GM19397 (cell line): ENCODE measurements around the gene MYBBP1A.
"Not testable (repeated sequence)": the region's sequence is repeated elsewhere in the genome, so short reads cannot be mapped to it uniquely, and the experiment has no call there.

Source experiments
- ATAC-seq: cut with Tn5 transposase; IDR thresholded peaks from one replicate; pipeline ENCODE4 v1.9.1; 2021; ENCODE audit warnings: mild to moderate bottlenecking, moderate library complexity; ENCODE audit not compliant: unreplicated experiment

MYBBP1A gene

DNA sequence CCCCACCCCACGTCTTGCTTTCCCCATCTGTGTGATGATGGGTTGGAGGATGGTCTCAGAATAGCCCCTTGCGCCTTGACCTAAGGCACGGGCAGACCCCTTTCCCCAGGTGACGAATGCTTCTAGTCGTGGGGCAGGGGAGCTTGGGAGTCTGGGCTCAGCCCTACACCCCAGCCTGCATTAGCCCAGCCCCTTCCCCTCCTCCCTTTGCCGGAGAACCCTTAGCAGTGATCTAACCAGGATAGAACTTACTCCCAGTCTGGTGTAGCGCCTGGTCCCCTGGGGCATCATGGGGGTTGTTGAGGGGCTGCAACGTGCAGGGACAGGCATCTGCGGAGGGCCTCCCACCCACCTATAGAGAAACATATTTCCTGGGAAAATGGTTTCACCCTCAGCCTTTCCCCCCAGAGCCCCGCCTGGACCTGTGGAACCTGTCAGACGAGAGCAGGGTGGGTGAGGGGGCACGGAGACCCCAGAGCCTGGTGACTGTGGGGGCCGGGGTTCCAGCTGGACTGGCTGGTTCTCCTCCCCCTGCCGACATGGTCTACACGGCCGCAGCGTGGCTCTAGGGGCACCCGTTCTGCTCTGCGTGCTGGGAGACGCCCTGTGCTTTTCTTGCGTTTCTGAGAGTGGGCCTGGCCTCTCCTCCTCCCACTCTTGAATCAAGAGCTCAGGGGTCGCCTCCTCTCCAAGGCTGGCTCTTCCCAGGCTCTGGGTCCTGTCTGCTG lies 33.9 kb upstream of the MYBBP1A start:
- ATAC-seq = no peak

- no peak for ATAC-seq
Measured at GRCh38 chr17:4588391-4588790, 33.2 kb upstream of the MYBBP1A start.

DNA sequence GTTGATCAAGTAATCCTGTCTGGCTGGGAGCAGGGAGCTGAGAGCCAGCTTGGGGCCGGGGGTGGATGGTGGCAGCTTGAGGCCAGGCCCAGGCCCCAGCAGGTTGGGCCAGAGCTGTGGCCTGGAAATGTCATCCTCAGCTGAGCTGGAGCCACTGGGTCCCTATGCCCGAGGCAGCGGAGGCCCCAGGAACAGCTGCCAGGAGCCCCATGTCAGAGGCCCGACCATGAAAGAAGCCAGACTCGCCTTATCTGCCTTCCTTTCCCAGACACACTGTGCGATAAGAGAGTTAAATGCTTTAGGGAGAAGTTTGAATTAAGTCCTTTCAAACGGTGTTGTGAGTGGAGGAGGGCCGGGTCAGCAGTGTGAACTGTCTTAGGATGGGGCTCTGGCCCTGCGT lies 32.6 kb upstream of the MYBBP1A start:
- ATAC-seq = no peak

DNA sequence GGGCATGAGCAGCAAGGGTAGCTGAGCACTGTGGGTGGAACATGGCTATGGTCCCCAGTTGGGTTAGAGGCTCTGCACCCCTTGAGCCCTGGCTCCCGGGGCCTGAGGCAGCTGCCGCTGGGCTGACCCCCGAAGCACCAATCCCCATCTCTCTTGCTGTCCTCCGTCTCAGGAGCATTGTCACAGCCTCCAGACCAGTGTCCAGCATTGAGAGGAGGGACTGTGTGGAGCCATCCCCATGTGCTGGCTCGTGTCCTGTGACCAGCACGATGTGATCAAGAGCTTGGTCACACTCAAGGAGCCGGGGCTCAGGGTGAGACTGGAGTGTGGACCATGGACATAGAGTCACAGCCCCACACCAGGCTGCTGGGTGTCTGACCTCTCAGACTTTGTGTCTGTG lies 32.0 kb upstream of the MYBBP1A start:
- no peak for ATAC-seq

- ATAC-seq = no peak
Measured at GRCh38 chr17:4586043-4586442, 30.9 kb upstream of the MYBBP1A start.

GRCh38 chr17:4585638-4585994 lies 30.4 kb upstream of the MYBBP1A start:
- no peak for ATAC-seq

GRCh38 chr17:4584917-4585637 lies 29.9 kb upstream of the MYBBP1A start:
- ATAC-seq = no peak

GRCh38 chr17:4584101-4584916 lies 29.1 kb upstream of the MYBBP1A start, which contains the start of gene SMTNL2:
SMTNL2 (plus strand) TSS chr17:4584529; CDS start chr17:4584606, 77 bp downstream.
- no peak for ATAC-seq

DNA sequence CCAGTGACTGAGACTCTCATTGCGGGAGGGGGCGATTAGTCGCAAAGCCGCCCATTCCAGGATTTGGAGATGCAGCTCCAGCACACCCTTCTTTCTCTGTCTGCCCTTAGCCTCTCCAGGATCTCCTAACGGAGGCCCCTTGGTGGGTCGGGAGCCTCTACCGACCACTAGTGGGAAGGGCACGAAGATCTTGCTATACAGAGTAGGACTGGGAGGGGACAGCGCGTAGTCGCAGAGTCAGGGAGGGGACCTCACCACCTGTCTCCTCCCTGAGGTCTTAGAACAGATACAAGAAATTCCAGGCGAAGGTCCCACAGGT lies 28.6 kb upstream of the MYBBP1A start:
- no peak for ATAC-seq

DNA sequence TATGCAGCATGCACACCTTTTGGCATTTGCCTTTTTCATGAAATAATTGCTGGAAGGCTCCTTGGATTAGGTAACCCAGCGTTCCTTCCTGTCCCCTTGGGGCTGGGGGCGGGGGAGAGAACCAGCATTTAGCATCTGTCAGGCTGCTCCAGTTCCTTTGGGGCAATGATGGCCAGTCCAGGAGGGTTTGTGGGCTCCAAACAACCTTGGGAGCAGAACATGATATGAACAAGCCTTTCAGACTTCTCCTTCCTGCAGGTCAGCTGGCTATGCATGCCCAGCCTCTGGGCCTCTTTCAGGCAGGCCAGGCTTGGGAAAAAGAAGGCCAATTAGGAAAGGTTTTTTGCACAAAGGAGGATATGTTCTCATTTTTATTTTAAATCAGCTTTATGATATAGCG lies 28.0 kb upstream of the MYBBP1A start:
- ATAC-seq = no peak

GRCh38 chr17:4582691-4583090 lies 27.5 kb upstream of the MYBBP1A start:
- no peak for ATAC-seq

DNA sequence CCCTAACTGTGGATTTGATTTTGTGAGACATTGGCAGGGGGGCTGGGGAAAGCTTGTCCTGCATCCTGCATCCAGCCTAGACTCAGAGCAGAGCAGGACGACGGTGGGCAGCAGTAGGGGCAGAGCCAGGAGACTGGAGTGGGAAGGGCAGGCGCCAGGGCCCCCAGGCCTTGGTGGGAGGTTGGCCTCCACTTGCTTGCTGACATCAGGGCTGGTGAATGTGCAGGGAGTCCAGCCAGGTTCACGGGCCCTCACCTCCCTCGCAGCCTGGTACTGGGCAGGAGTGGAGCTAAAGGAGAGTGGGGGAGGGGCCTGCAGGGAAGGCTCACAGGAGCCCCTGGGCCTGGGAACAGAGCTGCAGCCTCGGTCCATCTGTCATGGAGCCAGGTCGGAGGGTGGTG lies 26.9 kb upstream of the MYBBP1A start:
- ATAC-seq = no peak

DNA sequence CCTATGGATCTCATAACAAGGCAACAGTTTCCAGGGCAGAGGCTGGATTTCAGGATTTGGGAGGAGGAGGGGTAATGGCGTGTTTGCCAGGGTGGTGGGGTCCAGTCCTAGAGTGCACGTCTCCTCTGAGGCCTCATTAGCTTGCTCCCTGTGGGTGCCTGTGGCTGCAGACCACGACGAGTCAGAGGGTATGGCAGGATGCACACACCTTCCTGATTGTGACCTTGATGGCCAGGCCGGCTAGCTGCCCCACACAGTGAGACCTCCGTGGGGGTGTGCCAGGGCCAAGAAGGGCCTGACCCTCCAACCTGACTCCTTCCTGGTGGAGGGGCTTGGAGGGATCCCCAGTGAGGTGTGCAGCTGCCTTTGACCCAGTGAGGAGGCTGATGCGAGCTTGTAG lies 25.1 kb upstream of the MYBBP1A start:
- ATAC-seq = no peak

GRCh38 chr17:4579678-4580077 lies 24.5 kb upstream of the MYBBP1A start:
- no peak for ATAC-seq

DNA sequence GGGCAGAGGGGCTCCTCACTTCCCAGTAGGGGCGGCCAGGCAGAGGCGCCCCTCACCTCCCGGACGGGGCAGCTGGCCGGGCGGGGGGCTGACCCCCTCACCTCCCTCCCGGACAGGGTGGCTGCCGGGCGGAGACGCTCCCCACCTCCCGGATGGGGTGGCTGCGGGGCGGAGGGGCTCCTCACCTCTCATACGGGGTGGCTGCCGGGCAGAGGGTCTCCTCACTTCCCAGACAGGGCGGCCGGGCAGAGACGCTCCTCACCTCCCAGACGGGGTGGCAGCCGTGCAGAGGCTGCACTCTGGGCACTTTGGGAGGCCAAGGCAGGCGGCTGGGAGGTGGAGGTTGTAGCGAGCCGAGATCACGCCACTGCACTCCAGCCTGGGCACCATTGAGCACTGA lies 23.2 kb upstream of the MYBBP1A start:
- ATAC-seq = not testable (repeated sequence)

DNA sequence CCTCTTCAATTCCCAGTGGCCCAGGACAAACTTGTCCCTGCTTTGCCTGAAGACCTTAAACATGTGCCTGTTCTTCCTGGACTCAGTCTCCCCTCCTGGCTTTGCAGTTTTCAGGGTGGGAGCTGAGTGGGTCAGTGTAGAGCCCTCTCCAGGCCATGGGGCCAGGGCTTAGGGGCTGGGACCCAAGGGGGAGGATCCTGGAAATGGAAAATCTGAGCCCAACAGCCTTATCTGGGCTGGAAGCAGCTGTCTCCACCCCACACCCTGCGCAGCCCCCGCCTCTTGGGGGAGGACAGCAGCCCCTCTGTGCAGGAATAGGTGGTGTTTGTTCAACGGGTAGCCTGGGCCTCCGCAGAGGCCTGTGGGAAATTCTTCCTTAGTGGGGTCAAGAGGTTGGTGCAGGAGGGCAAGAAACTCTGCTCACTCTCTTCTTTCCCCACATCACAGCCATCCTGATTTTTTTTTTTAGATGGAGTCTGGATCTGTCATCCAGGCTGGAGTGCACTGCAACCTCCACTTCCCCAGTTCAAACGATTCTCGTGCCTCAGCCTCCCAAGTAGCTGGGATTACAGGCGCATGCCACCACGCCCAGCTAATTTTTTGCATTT lies 22.3 kb upstream of the MYBBP1A start:
- ATAC-seq = no peak

GRCh38 chr17:4576729-4577322 lies 21.6 kb upstream of the MYBBP1A start:
- ATAC-seq = no peak

GRCh38 chr17:4576161-4576558 lies 21.0 kb upstream of the MYBBP1A start:
- no peak for ATAC-seq

DNA sequence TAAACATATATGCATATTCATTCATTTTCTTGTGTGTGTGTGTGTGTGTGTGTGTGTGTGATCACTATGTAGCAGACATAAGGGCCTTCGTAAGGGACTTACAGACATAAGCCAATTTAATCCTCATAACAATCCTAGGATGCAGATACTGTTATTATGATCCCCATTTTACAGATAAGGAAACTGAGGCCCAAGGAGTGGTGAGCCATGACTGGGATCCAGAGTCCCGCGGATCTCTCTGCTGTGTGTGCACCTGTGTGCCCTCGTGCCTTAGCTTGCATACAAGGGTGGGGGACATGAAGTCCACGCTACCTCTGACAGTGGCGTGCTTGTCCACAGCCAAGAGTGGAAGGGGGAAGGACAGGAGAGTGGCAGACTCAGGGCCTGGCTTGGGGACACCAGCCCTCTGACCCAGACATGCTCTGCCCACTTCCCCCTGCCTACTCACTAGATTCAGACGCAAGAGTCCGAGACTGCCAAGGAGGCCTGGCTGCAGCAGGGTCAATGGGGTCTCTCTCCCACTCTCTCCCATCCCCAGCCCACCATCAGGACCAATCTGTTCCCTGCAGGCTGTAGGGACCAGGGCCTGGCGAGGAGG lies 19.4 kb upstream of the MYBBP1A start:
- no peak for ATAC-seq

GRCh38 chr17:4573669-4574068 lies 18.5 kb upstream of the MYBBP1A start:
- no peak for ATAC-seq

GRCh38 chr17:4573115-4573514 lies 17.9 kb upstream of the MYBBP1A start:
- no peak for ATAC-seq
